ENCODE results near the gene CTNNBL1.

The CTNNBL1 gene

GRCh38 chr20:37777988-37778659 is 84.3 kb downstream of the CTNNBL1 start:
- no peak for DNase-seq

GRCh38 chr20:37781626-37782025 is 87.8 kb downstream of the CTNNBL1 start:
- DNase-seq = no peak

- no peak for DNase-seq
These were observed 92.2 kb downstream of the CTNNBL1 start for GRCh38 chr20:37786043-37786442.

- no peak for DNase-seq
These were observed 95.6 kb downstream of the CTNNBL1 start for GRCh38 chr20:37789408-37789807.

GRCh38 chr20:37790900-37791299 is 97.1 kb downstream of the CTNNBL1 start:
- DNase-seq = no peak

GRCh38 chr20:37796121-37796520 is 102.3 kb downstream of the CTNNBL1 start:
- DNase-seq = no peak

GRCh38 chr20:37796733-37797132 is 102.9 kb downstream of the CTNNBL1 start:
- no peak for DNase-seq

GRCh38 chr20:37797669-37798175 is 103.9 kb downstream of the CTNNBL1 start:
- no peak for DNase-seq

GRCh38 chr20:37798312-37798711 is 104.5 kb downstream of the CTNNBL1 start:
- no peak for DNase-seq

- no peak for DNase-seq
These were observed 106.8 kb downstream of the CTNNBL1 start for GRCh38 chr20:37800618-37801017.

GRCh38 chr20:37801921-37802320 is 108.1 kb downstream of the CTNNBL1 start:
- no peak for DNase-seq

- DNase-seq = no peak
These were observed 109.8 kb downstream of the CTNNBL1 start for GRCh38 chr20:37803438-37804307.

GRCh38 chr20:37804584-37805566 is 111.0 kb downstream of the CTNNBL1 start:
- DNase-seq = peak in 1 of 5 donors; percentile 8

GRCh38 chr20:37807471-37808232 is 113.8 kb downstream of the CTNNBL1 start:
- DNase-seq = no peak

GRCh38 chr20:37808233-37809070 is 114.6 kb downstream of the CTNNBL1 start:
- no peak for DNase-seq

GRCh38 chr20:37810027-37810426 is 116.2 kb downstream of the CTNNBL1 start:
- DNase-seq = no peak

GRCh38 chr20:37816003-37816402 is 122.2 kb downstream of the CTNNBL1 start:
- no peak for DNase-seq

- DNase-seq = no peak
These were observed 122.9 kb downstream of the CTNNBL1 start for GRCh38 chr20:37816726-37817125.

- DNase-seq = no peak
These were observed 127.9 kb downstream of the CTNNBL1 start for GRCh38 chr20:37821696-37822095.

GRCh38 chr20:37822141-37822601 is 128.3 kb downstream of the CTNNBL1 start:
- DNase-seq = no peak
